ENCODE data around the gene C10orf62.

DNA sequence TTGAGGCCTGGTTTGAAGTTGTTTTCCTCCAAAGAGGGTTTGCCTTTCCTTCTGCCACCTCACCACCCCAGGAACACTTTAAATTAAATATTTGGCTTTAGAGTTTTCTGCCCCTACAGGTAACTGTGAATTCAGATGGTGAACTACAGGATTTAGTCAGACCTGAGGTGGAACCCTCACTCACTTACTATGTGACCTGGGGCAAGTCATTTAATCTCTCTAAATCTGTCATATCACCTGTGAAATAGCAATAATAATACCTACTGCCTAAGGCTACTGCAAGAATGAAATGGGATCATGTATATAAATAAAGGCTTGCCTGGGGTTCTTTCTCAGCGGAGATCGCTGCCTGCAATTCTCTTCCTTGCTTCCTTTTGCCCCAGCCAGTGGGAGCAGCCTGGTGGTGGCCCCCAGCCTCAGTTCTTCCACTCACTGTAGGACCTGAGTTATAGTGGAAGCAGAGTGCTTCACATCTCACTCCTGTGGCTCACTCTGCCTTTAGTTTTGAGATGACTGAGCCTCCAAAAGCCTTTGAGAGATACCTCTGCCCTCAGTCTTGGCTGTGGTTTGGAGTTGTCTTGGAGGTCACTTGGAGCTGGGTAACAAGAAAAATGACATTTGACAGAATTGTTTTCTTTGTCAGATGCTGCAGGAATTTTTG, 23.1 kb upstream of the C10orf62 start:
- TF ChIP-seq, protein P1, sequence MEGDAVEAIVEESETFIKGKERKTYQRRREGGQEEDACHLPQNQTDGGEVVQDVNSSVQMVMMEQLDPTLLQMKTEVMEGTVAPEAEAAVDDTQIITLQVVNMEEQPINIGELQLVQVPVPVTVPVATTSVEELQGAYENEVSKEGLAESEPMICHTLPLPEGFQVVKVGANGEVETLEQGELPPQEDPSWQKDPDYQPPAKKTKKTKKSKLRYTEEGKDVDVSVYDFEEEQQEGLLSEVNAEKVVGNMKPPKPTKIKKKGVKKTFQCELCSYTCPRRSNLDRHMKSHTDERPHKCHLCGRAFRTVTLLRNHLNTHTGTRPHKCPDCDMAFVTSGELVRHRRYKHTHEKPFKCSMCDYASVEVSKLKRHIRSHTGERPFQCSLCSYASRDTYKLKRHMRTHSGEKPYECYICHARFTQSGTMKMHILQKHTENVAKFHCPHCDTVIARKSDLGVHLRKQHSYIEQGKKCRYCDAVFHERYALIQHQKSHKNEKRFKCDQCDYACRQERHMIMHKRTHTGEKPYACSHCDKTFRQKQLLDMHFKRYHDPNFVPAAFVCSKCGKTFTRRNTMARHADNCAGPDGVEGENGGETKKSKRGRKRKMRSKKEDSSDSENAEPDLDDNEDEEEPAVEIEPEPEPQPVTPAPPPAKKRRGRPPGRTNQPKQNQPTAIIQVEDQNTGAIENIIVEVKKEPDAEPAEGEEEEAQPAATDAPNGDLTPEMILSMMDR (IDR thresholded peaks at IDR 0.05), result no peak
- no peak for TF ChIP-seq POLR2A (IDR thresholded peaks at IDR 0.05)
